IMR-90 (cell line): ENCODE results near the gene LRIG1. TPM values are rescaled to one million over a fixed set of nuclear protein-coding genes. Genes with fewer than 3 reads are reported as not detected.

ENCODE experiments used
- ATAC-seq: fragments of 200-7000 bp; cut with Tn5 transposase; 2 replicates; pipeline ENCODE4 v1.9.1; 2020; ENCODE audit warnings: low read depth, mild to moderate bottlenecking, moderate library complexity
- BruUV-seq: library from RNA; stranded (reverse); fragments of 400-500 nt; replicated peaks from 2 replicates; lab custom pipeline; 2021; lab: Mats Ljungman, UMichigan
- CTCF ChIA-PET: fragments of 300-600 bp; formaldehyde crosslinking; extraction: SDS; loops from one replicate; lab custom pipeline; 2021; ENCODE audit warnings: antibody characterized with exemption; lab: Yijun Ruan, JAX
- POLR2A ChIA-PET: fragments of 300-600 bp; sonication (Branson Sonifier 250); formaldehyde crosslinking; loops from one replicate; lab custom pipeline; 2022; ENCODE audit warnings: antibody characterized with exemption; ENCODE audit not compliant: unreplicated experiment; lab: Charles Lee
- DNase-seq: peaks from one replicate; pipeline ENCODE4 v3.0.0; 2013
- H2AFZ ChIP-seq: replicated peaks from 2 replicates; pipeline ENCODE3; 2013; ENCODE audit warnings: low read length, mild to moderate bottlenecking; ENCODE audit not compliant: poor library complexity
- H2AK5ac ChIP-seq: 2 replicates; pipeline ENCODE4 v1.6.1; 2013; ENCODE audit warnings: low read depth, low read length, inconsistent platforms
- H2AK9ac ChIP-seq: replicated peaks from 2 replicates; pipeline ENCODE3; 2013; ENCODE audit warnings: mild to moderate bottlenecking, low read depth, low read length, moderate library complexity; ENCODE audit not compliant: poor library complexity
- H2BK120ac ChIP-seq: 2 replicates; pipeline ENCODE4 v1.6.1; 2013; ENCODE audit warnings: low read depth, low read length, inconsistent platforms
- H2BK15ac ChIP-seq: 3 replicates; pipeline ENCODE4 v1.6.1; 2013; ENCODE audit warnings: low read depth, low read length, inconsistent platforms
- H2BK20ac ChIP-seq: 2 replicates; pipeline ENCODE4 v1.6.1; 2013; ENCODE audit warnings: low read depth, mild to moderate bottlenecking, inconsistent platforms, low read length, moderate library complexity
- H2BK5ac ChIP-seq: 2 replicates; pipeline ENCODE4 v1.6.1; 2013; ENCODE audit warnings: mild to moderate bottlenecking, low read depth, low read length, inconsistent platforms; ENCODE audit not compliant: poor library complexity, severe bottlenecking
- H3K14ac ChIP-seq: replicated peaks from 2 replicates; pipeline ENCODE4 v1.6.1; 2013; ENCODE audit warnings: low read depth, low read length, inconsistent platforms
- H3K18ac ChIP-seq: 2 replicates; pipeline ENCODE4 v1.6.1; 2013; ENCODE audit warnings: low read depth, low read length, control low read depth
- H3K23ac ChIP-seq: 2 replicates; pipeline ENCODE4 v1.6.1; 2013; ENCODE audit warnings: low read depth, low read length, inconsistent platforms
- H3K27ac ChIP-seq: 2 replicates; pipeline ENCODE4 v1.5.1; 2013; ENCODE audit warnings: mild to moderate bottlenecking, control low read depth, low read length; ENCODE audit not compliant: insufficient read depth
- H3K27me3 ChIP-seq: 2 replicates; pipeline ENCODE4 v1.6.1; 2013; ENCODE audit warnings: low read length; ENCODE audit not compliant: control insufficient read depth, insufficient read depth
- H3K36me3 ChIP-seq: 2 replicates; pipeline ENCODE4 v1.6.1; 2013; ENCODE audit warnings: low read length, mixed read lengths; ENCODE audit not compliant: control insufficient read depth, insufficient read depth
- H3K4ac ChIP-seq: 2 replicates; pipeline ENCODE4 v1.6.1; 2013; ENCODE audit warnings: low read depth, low read length, inconsistent platforms
- H3K4me1 ChIP-seq: 2 replicates; pipeline ENCODE4 v1.6.1; 2013; ENCODE audit warnings: low read length, mixed read lengths; ENCODE audit not compliant: control insufficient read depth, insufficient read depth
- H3K4me2 ChIP-seq: 2 replicates; pipeline ENCODE4 v1.6.1; 2013; ENCODE audit warnings: low read depth, mild to moderate bottlenecking, control low read depth, low read length, moderate library complexity
- H3K4me3 ChIP-seq: 2 replicates; pipeline ENCODE4 v1.5.1; 2013; ENCODE audit warnings: low read depth, mild to moderate bottlenecking, control low read depth, low read length, moderate library complexity; ENCODE audit not compliant: insufficient read depth
- H3K56ac ChIP-seq: 2 replicates; pipeline ENCODE4 v1.6.1; 2013; ENCODE audit warnings: low read length, inconsistent platforms; ENCODE audit not compliant: insufficient read depth; ENCODE audit errors: extremely low read depth
- H3K79me1 ChIP-seq, 2 experiments: 2 replicates each; pipeline ENCODE4 v1.6.1; 2013; ENCODE audit warnings: low read length in 2 of 2, inconsistent platforms in 1 of 2, low read depth in 1 of 2
- H3K9ac ChIP-seq: 2 replicates; pipeline ENCODE4 v1.6.1; 2013; ENCODE audit warnings: low read depth, low read length, control low read depth
- H3K9me1 ChIP-seq: 2 replicates; pipeline ENCODE4 v1.6.1; 2013; ENCODE audit warnings: low read length, inconsistent platforms; ENCODE audit not compliant: insufficient read depth
- H3K9me3 ChIP-seq: 2 replicates; pipeline ENCODE4 v1.6.1; 2013; ENCODE audit warnings: low read length; ENCODE audit not compliant: control insufficient read depth, insufficient read depth
- H4K20me1 ChIP-seq: 2 replicates; pipeline ENCODE4 v1.6.1; 2013; ENCODE audit warnings: low read length, inconsistent platforms; ENCODE audit not compliant: insufficient read depth
- H4K5ac ChIP-seq: 2 replicates; pipeline ENCODE4 v1.6.1; 2013; ENCODE audit warnings: mild to moderate bottlenecking, low read depth, low read length, control low read depth
- H4K8ac ChIP-seq, 2 experiments: 2 replicates each; pipeline ENCODE4 v1.6.1; 2013; ENCODE audit warnings: low read depth in 2 of 2, low read length in 2 of 2, control low read depth in 1 of 2, inconsistent platforms in 1 of 2
- H4K91ac ChIP-seq: 2 replicates; pipeline ENCODE4 v1.6.1; 2013; ENCODE audit warnings: low read depth, low read length, inconsistent platforms; ENCODE audit not compliant: insufficient read depth
- CHD1 ChIP-seq: IDR thresholded peaks from 2 replicates; pipeline ENCODE4 v1.6.1; 2012; ENCODE audit warnings: low read depth, low read length, improper control_type of control experiment
- CTCF ChIP-seq: conservative IDR thresholded peaks from 2 replicates; pipeline ENCODE4 v1.5.1; 2012; ENCODE audit warnings: mild to moderate bottlenecking, low read depth, low read length, improper control_type of control experiment
- FOS ChIP-seq: fragments of 150-350 bp; IDR thresholded peaks from 2 replicates; pipeline ENCODE4 v1.6.1; 2016; ENCODE audit warnings: low read depth, low read length
- MAFK ChIP-seq: IDR thresholded peaks from 2 replicates; pipeline ENCODE4 v1.6.1; 2012; ENCODE audit warnings: low read depth, low read length, improper control_type of control experiment
- MAZ ChIP-seq: IDR thresholded peaks from 2 replicates; pipeline ENCODE4 v1.6.1; 2012; ENCODE audit warnings: low read depth, mild to moderate bottlenecking, low read length, improper control_type of control experiment, moderate library complexity, borderline replicate concordance
- NFE2L2 ChIP-seq: fragments of 150-350 bp; IDR thresholded peaks from 2 replicates; pipeline ENCODE4 v1.6.1; 2016; ENCODE audit warnings: low read depth, mild to moderate bottlenecking, low read length
- POLR2A ChIP-seq: IDR thresholded peaks from 2 replicates; pipeline ENCODE4 v1.6.1; 2012; ENCODE audit warnings: mild to moderate bottlenecking, low read depth, low read length
- RAD21 ChIP-seq: IDR thresholded peaks from 2 replicates; pipeline ENCODE4 v1.6.1; 2012; ENCODE audit warnings: low read length, improper control_type of control experiment
- RCOR1 ChIP-seq: IDR thresholded peaks from 2 replicates; pipeline ENCODE4 v1.6.1; 2012; ENCODE audit warnings: mild to moderate bottlenecking, low read length, improper control_type of control experiment; ENCODE audit not compliant: insufficient replicate concordance
- RFX5 ChIP-seq: IDR thresholded peaks from 2 replicates; pipeline ENCODE4 v1.8.0; 2012; ENCODE audit warnings: low read depth, mild to moderate bottlenecking, low read length, moderate library complexity
- SMC3 ChIP-seq: fragments of 150-350 bp; IDR thresholded peaks from 2 replicates; pipeline ENCODE4 v1.6.1; 2016; ENCODE audit warnings: low read depth, mild to moderate bottlenecking, antibody characterized with exemption, low read length, moderate library complexity
- USF2 ChIP-seq: fragments of 150-350 bp; IDR thresholded peaks from 2 replicates; pipeline ENCODE4 v1.6.1; 2017; ENCODE audit warnings: mild to moderate bottlenecking, antibody characterized with exemption, low read length, low read depth
- WGBS, 2 experiments: methylation state at CpG; one replicate each; pipeline versions ENCODE4 v1.1.5 to v1.1.7; 2013; ENCODE audit warnings: missing lambda C conversion rate in 2 of 2; ENCODE audit not compliant: insufficient read length in 1 of 2; ENCODE audit errors: extremely low coverage in 2 of 2; 5-methylcytosine and 5-hydroxymethylcytosine counted together
- dilution Hi-C: fragments of 300-500 bp; cut with HindIII; formaldehyde crosslinking; loops from one replicate; pipeline ENCODE4 v1.14.3; 2018; ENCODE audit warnings: low sequenced_read_pairs; ENCODE audit not compliant: unreplicated experiment
- in situ Hi-C: fragments of 300-500 bp; cut with MboI; formaldehyde crosslinking; loops from 3 replicates; pipeline ENCODE4 v1.14.3; 2019; ENCODE audit warnings: low sequenced_read_pairs, inconsistent platforms, mixed read lengths
- intact Hi-C: fragments of 100-400 bp; cut with micrococcal nuclease; formaldehyde crosslinking; loops from 2 replicates; pipeline ENCODE4 v1.10.0; 2022
- polyA plus RNA-seq, 3 experiments: library from polyadenylated mRNA; depleted of rRNA; stranded (reverse); fragments of >200 nt; gene quantifications; 2 replicates each; pipeline ENCODE4 v1.2.3, GENCODE V29; 2012; ENCODE audit warnings: low replicate concordance in 1 of 3
- total RNA-seq: library from RNA; depleted of rRNA; stranded (reverse); fragments of >200 nt; gene quantifications from 2 replicates; pipeline ENCODE4 v1.2.3, GENCODE V29; 2012

Gene LRIG1
- total and polyA plus RNA-seq, 2 of the 4 experiments (the other 2 are of a cell fraction), result 62.8 to 87.8 TPM

GRCh38 chr3:66485291-66485968, 15.4 kb downstream of the LRIG1 start (continued):
- TF ChIP-seq USF2 (no peak), RFX5 (peak; percentile 58)

DNA sequence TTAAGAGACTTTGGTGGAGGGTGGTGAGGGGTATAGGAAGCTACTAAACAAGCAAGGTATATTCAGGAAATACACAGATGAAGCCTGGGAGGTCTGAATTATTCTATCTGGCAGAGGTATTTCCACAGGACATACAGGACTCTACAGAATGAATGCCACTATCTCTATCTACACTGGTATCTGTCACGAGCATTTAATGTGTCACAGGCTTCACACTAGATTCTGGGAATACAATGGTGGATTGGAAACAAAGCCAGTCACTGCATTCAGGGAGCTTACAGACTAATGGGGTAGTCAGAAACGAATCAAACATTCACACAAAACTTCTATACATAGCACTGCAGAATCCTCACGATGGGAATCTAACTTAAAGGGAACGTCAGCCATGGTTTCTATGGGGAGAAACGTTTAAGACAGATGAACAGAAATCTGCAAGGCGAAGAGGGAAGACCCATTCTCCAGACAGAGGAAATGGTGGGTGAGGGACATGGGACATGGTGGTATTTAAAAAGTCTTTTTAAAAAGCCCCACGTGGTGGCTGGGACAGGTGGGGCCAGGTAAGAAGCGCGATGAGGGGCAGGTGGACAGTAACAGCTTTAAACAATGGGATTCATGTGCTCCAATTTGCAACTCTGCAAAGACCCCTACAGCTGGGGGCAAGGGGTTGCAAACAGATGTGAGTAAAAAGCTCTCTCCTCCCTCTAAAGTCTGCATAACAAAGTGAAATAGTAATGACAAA, 16.5 kb downstream of the LRIG1 start:
- in situ Hi-C loops, result no loop called here
- Histone ChIP-seq H3K27ac (no peak overlapping the region), H3K56ac (no peak overlapping the region), H2BK20ac (no peak overlapping the region), H3K79me1 (peaks cover 39 to 77% of the 10 kb centered on the region in 2 experiments), H3K4ac (0 out of 2 replicates have a peak overlapping the region, but pooled peaks have one; percentile 6), H2BK120ac (peak overlapping the region; percentile 6; the same call in 1 of the 2 replicates), H4K8ac (no peak overlapping the region), H3K23ac (0 out of 2 replicates have a peak overlapping the region, but pooled peaks have one; percentile 11), H4K91ac (no peak overlapping the region), H2AK9ac (no peak overlapping the region), H2BK5ac (no peak overlapping the region), H2BK15ac (no peak overlapping the region), H2AK5ac (peak overlapping the region; percentile 34; the same call in 1 of the 2 replicates), H3K9me3 (no peaks in the 10 kb centered on the region), H4K20me1 (peaks cover 55% of the 10 kb centered on the region), H2AFZ (no peak overlapping the region), H3K27me3 (no peaks in the 10 kb centered on the region), H3K4me2 (no peak overlapping the region), H3K14ac (no peak overlapping the region), H3K4me3 (no peak overlapping the region), H3K4me1 (peaks cover 40% of the 10 kb centered on the region), H3K9ac (no peak overlapping the region), H4K5ac (no peak overlapping the region), H3K9me1 (peaks cover 15% of the 10 kb centered on the region), H3K36me3 (no peaks in the 10 kb centered on the region), H3K18ac (no peak overlapping the region)
- no TSS peak for BruUV-seq
- POLR2A ChIA-PET, result no interaction called here
- no peak for DNase-seq
- CTCF ChIA-PET, result interaction anchor here (1.7 kb wide), 1 partner anchor 338 kb away, joined by 4 read pairs; no protein-coding TSS in a partner anchor
- dilution Hi-C loops, result no loop called here
- 90% methylated on average over 2 of the region's 9 CpGs; no CpG with 5 or more reads in 1 of the 2 experiments for WGBS, 2 experiments
- intact Hi-C loops, result loop anchor here (10.0 kb wide), 1 partner anchor 511 kb away; the partner anchor contains the start of gene KBTBD8
- ATAC-seq, result no peak
- TF ChIP-seq NFE2L2 (no peak), USF2 (no peak), MAZ (no peak), POLR2A (no peak), FOS (no peak), CHD1 (no peak), CTCF (no peak), RCOR1 (no peak), MAFK (no peak), SMC3 (no peak), RAD21 (no peak)
